ENCODE data around the gene CDK5RAP1.

CDK5RAP1 gene

GRCh38 chr20:33309631-33310030, 91.7 kb downstream of the CDK5RAP1 start:
- no peak for DNase-seq (ENCODE audit: low read depth)
- no peak for TF ChIP-seq CTCF (conservative IDR thresholded peaks at IDR 0.05; ENCODE audit: control insufficient read depth, insufficient read depth, low read depth, low read length)
- no peak overlapping the region for H3K4me3 ChIP-seq (ENCODE audit: control insufficient read depth, low read depth, low read length)
